Activated gamma-delta T cell treated with anti-CD3 and anti-CD28 coated beads, Interleukin-2, amount 50 U/mL, for 16 hours (primary cell): ENCODE results near the gene WDR37.
"Not testable (repeated sequence)": the region's sequence is repeated elsewhere in the genome, so short reads cannot be mapped to it uniquely, and the experiment has no call there.

Source experiments
- DNase-seq: peaks from one replicate; pipeline ENCODE4 v3.0.0-alpha.2; 2020; ENCODE audit warnings: low read depth

WDR37 gene

DNA sequence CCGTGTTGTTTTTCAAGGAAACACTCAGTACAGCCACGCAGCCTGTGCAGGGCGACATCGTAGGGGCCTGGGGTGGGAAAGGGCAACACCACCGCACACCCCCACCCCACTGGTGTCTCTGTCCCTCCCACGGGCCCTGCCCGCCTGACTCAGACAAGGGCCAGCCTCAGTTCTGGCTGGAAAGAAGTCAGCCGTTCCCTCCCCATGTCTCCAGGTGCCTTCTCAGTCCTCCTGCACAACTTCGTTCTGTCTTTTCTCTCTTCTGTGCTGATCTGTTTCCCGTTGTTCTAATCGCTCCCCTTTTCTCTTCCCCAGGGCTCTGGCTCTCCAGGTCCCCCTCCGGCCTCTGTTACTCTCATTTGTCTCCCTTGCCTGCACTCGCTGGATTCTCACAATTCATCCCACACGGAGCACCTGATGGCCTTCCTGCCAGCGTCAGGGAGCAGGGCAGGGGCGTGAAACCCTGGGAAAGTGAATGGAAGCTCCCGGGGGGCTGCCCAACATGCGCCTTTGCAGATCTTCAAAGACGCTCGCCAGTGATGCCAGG, 97.7 kb downstream of the WDR37 start:
- no peak for DNase-seq

DNA sequence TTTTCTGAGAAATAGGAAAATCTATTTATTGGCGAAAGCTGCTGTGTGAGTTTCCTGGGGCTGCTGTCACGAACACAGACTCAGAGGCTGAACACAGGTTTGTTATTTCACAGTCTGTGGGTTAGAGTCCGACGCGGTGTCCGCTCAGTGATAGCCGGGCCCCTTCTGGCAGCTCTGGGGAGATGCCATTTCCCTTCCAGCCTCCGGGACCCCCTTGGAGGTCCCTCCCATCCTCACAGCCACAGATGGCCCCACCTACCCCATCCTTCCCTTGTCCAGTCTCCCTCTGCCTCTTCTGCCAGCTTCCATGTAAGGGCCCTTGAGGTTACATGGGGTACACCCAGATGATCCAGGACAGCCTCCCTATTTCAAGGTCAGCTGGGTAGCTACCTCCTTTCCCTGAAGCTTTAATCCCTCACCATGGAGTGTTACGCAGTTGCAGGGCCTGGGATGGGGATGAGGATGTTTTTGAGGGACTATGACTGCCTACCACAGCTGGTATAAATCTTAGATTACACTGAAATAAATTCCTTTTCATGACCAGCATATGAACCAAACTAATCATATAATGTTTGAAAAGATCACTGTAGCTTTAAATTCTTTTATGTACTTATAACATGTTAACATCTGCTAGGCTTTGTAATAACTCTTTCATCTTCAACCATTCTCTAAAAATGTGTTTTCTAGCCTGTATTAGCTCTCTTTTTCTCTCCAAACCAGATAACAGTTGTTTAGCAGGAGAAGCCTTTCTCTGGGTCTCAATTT, 98.5 kb downstream of the WDR37 start:
- no peak for DNase-seq

DNA sequence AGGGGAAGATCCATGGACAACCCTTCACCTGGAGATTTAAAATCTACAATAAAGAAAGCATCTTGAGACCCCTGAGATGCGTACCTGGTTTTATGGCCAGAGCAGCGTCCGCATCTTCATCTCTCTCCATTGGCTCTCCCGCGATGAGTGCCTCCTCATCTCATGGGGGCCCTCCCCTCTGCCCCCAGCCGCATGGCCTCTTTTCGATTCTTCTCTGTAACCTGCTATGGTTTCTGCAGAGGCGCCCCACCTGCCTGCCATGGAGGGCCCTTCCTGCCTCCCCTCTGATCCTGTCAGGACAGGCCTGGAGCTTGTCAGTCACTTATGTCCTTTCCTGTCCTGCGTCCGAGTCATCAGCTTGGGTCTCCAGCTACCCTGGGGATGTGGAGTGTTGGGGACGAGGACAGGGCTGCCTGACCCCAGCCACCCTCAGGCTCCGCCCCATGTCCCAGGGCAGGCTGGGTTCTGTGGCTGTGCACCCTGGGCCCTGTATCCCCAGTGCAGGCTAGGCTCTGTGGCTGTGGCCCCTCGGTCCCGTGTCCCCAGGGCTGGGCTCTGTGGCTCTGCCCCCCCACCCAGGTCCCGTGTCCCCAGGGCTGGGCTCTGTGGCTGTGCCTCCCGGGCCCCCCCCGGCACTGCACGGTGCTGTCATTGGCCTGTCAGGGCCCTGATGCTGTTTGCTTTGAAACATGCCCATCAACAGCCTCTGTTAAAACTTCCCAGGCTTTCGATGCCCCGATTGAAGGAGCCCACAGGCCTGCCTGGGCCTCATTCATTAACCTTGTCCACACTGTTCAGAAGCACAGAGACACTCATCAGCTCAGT, 99.8 kb downstream of the WDR37 start:
- DNase-seq: no peak

DNA sequence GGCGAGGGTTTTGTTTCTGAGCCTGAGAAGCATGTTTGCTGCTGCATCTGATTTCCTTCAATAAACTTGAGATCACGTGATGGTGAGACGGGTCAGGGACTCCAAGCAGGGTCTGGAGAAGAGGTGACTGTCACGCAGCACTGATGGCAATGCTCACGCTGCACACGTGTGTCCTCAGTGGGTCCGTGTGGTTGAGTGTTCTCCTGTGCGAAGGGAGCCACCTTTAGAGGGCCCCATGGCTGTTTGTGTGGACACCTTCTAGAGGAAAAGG, 100.4 kb downstream of the WDR37 start:
- DNase-seq: no peak

DNA sequence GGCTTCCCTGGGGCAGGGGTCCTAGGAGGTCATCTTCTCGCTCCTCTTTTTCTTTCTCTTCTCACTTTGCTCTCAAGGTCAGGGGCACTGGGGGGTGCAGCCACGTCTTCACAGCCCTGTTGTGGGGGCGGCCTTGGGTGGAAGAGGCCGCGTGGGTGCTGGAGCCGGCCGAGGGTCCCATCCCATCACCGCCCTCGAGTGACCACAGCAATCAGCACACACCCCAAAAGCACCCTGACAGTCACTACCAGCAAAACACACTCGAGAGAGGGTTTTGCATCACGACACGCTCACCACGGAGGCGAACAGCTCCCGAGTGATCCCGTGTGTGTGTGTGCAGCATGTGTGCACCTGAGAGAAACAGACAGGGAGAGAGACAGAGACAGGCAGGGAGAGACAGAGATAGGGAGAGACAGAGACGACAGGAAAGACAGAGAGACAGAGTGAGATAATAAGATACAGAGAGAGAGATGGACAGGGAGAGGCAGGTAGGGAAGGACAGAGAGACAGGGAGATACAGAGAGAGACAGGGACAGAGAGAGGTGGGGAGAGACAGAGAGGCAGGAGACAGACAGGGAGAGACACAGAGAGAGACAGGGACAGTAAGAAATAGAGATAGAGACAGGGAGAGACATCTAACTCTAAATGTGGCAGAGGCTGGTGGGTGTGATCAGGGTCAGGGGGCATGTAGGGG, 100.9 kb downstream of the WDR37 start:
- no peak for DNase-seq

DNA sequence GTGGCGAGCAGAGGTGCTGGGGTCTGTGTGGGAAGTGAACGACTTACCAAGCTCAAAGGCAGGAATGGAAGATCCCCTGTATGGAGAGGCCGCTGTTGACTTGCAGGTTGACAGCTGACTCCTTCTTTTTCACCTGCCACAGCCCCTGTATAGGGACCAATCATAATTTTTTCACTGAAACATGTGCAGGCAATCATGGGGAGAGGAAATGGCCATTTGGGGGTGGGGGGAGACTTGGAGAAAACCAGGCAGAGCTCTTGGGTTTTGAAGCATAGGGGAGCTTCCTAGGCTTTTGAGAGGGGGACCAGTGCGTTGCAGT, 101.4 kb downstream of the WDR37 start:
- no peak for DNase-seq

DNA sequence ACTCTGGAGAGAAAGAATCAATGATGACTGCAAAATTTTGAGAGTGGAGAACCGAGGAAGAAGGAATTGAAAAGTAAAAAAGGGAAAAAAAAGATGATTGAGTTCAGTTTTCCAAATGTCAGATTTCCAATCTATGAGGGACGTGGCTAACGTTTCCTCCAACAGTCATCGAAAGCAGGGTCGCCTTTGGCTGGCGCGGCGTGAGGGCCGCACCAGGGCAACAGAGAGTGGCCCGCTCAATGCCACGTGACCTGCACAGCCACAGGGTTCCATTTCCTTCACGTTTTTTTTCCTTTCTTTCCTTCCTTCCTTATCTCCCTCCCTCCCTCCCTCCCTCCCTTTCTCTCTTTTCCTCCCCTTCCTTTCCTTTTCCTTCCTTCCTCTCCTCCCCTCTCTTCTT, 101.9 kb downstream of the WDR37 start:
- no peak for DNase-seq

DNA sequence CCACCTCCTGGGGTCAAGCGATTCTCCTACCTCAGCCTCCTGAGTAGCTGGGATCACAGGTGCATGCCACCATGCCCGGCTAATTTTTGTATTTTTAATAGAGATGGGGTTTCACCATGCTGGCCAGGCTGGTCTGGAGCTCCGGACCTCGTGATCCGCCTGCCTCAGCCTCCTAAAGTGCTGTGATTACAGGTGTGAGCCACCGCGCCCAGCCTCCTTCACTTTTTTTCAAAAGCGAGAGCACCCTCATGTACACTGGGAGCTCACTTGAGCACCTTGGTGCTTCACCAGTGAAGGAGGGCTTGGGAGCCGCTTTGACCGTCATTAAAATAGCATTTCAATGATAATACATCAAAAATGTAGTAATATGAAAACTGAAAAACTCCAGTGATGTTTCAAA, 102.4 kb downstream of the WDR37 start:
- DNase-seq: not testable (repeated sequence)

DNA sequence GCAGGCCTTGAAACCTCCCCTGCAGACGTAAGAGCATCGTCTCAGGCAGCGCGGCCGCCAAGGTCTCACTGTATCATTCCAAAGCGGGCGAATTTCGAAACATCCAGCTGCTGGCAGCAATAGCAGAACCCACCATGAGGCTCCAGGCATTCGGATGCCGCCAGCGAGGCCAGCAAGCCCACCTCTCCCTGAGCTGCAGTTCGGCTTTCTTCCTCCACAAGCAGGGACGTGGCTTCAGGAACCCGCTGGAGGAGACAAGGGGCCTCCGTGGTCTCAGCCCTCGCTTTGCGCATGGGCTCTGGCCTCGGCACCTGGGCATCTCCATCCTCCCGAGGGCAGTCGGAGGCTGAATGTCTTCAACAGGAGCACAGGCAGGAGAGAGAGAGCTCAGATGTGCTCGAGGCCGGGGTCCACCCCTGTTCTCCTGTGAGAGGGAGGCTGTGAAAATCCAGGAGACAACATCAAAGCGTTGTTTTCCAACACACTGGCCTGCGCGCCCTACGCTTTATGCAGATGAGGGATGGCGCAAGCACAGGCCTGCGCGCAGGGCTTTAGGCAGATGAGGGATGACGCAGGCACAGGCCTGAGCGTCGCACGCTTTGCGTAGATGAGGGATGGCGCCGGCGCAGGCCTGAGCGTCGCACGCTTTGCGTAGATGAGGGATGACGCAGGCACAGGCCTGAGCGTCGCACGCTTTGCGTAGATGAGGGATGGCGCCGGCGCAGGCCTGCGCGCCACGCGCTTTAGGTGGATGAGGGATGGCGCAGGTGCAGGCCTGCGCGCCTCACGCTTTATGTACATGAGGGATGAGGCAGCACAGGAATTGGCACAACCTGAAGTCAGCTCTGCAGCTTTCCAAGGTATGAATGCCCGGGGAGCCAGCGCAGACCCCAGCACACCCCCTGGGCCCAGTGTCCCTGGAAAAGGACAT, 103.2 kb downstream of the WDR37 start:
- DNase-seq: no peak

DNA sequence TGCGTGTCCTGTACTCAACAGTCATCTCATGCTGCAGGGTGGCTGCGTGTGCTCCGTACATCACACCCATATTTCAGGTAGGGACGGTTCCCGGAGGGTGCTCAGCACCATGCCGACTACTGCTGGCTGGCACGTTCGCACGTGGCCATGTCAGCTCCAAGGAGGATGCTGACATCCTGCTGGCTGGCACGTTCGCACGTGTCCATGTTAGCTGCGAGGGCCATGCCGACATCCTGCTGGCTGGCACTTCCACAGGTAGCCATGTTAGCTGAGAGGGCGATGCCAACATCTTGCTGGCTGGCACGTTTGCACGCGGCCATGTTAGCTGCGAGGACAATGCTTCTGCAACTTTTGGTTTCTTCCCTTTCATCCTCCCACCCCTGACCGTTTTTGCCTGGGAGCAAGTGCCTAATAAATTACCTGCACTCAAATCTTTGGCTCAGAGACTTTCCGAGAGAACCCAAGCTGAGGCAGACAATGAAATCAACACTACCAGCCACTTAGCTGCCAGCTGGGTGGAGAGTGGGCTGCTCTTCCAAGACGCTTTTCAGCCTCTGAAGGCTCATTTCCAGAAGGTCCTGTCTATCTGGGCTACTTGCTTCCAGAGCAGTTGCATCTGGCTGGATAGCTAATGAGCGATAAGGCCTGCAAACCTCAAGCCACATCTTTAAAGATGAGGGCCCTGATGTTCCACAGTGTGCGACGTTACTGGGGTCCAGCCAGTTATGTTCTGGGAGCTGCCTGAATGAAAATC, 104.6 kb downstream of the WDR37 start:
- DNase-seq: no peak

DNA sequence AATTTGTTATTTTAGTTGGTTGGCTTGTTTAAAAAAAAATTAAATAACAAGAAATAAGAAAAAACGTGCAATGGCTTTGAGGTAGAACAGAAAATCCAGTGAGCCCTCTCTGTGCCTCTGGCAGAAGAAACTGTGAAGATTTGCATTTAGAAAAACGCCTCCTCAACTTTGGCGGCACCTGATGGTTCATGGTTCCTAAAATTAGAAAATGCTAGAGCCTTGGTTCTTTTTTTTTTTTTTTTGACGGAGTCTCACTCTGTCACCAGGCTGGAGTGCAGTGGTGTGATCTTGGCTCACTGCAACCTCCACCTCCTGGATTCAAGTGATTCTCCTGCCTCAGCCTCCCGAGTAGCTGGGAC, 105.1 kb downstream of the WDR37 start:
- DNase-seq: not testable (repeated sequence)

DNA sequence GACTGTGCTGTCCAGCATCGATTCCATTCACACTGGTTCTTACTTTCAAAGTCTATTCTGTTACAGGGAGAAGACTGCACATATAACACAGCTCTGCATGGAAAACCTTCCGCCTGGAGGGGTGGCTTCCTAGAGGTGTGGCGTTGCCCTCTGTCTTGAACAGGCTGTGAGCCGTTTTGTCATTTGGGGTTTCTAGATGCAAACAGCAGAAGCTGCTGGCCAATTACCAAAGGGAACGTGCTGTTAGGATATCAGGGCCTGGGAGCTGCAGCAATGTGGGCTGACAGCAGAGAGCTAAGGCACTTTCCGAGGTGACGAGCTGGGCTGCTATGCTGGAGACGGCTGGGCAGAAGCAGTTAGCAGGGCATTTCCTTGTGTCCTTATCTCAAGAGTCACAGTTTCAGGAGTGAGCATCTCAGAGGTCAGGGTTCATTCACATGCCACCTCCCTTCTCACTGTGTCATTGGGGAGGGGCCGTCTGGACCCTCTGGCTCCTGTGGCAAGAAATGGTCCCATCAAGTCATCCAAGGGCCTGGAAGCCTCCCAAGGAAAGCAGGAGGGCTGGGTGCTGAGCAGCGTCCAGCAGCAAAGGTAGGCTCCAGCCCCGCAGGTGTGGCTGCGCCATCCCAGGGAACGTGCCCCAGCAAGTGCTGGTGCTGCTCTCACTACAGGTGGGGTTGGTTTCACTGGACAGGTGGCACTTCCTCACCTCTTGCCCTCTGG, 106.5 kb downstream of the WDR37 start:
- no peak for DNase-seq

DNA sequence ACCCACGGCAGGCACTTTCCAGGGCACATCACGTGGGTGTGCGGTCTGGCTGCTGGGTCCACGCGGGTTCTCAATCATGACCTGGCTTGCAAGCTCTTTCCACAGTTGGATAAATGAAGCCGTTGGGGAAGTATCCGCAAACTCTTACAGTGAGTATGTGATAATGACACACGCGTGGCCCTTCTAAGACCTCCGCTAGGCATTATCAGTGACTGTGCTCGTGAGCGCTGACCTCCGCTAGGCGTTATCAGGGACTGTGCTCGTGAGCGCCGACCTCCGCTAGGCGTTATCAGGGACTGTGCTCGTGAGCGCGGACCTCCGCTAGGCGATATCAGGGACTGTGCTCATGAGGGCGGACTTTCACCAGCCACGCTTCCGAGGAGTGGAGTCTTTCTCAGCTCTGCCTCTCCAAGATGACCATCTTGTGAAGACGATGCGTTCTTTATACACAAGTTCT, 107.0 kb downstream of the WDR37 start:
- no peak for DNase-seq

DNA sequence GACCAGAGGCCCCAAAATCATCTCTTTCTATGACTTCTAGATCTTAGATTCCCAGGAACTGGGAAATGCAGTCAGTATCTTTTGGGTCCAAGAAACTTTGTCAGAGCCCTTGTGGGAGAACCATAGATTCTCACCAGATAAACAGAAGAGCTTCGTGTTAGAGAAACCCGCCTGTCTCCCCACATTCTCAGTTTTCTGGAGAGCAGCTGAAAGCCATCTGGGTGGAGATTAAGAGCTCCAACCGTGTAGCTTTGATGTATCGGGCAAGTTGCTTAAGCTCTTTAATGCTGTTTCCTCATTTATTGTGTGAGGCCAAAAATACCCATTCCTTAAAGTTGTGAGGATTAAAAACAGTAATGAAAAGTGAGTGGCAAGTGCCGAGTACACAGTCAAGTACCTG, 107.6 kb downstream of the WDR37 start:
- no peak for DNase-seq

DNA sequence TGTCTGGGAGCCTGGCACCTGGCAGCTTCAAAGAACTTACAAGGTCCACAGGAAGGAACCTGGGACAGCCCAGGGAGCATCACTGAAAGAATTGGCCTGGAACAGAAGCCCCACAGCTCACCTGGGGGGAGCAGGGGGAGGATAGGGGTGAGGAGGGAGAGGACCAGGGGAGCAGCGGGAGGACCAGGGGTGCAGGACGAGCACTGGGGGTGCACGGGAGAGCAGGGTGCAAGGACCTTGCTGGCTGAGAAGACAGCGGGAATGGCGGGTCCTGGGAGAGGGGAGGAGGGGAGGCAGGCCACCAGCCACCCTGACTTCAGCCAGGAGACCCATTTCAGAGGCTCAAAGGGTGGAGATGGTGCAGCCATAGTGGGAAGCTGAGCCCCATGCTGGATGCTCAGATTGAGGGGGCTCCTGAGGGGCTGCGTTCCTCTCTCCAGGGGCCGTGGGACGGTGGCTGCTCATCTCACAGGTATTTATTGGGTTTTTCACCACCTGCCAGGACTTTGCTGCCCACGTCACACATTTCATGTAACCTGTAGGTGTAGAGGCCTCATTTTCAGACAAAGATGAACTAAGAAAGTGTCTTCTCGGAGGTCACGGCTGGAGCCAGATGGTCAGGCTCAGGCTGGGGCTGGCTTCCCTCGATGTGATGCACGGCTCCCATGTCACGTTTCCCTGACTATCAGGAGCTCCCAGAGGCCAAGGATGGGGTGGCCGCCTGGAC, 110.1 kb downstream of the WDR37 start:
- no peak for DNase-seq

DNA sequence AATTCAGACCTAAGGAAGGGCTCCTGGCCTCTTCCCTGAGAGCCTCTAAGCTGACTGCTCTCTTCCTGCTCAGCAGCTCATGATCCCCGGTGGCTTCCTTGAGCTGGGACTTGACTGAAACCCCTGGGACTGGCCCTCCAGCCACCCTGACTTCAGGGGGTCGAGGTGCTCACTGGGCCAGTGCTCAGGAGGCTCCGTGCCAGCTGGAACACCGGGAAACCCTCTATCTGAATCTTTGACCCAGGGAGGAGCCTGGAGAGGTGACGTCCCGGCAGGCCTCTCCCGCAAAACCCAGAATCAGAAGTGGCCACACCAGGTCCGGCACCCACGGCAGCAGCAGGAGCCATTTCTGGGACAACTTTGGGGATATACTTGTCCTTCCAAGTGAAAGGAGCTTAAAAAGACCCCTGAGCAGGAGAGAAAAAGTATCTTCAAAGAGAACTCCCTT, 110.7 kb downstream of the WDR37 start:
- no peak for DNase-seq

DNA sequence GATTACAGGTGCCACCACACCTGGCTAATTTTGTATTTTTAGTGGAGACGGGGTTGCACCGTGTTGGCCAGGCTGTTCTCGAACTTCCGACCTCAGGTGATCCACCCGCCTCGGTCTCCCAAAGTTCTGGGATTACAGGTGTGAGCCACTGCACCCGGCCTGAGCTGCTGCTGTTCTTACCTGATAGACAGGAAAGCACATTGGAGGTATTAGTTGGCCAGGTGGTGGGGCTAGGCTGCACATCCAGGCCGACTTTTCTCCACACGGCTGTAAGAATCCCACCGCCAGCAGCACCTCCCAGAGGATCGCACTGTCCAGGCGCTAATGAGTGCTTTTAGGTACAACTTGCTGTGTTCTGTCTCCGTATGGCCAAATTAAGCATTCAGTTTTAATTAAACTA, 112.6 kb downstream of the WDR37 start:
- DNase-seq: no peak

DNA sequence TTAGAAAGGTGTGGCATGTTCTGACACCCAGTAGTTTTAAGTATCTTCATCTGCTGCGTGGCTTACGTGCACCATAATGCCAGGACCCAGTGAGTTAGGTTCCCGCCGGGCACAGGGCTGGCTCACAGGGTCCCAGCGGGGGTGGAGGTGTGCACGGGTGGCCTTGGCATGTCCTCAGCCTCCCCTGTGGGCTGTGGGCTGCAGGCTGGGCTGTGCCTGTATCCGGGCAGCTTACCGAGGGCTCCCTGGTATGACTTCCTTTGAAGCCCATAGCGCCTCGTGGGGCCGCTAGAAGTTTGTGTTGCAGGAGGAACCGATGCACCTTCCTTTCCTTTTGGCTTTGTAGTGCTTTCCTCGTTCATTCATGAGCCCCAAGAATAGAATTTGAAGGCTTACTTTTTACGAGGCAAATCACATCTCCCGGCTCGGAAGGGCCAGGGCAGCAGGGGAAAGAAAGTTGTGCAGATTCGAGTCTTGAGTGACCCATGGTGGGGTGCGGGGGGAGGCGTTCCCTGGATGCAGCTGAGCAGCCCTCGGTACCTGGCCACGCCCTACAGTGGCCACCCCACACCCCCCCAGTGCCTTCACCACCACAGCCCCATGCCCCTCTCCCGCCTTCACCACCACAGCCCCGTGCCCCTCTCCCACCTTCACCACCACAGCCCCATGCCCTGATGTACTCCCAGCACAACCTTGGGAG, 113.2 kb downstream of the WDR37 start:
- DNase-seq: no peak
